ENCODE data around the gene ENTPD2.

- TF ChIP-seq CTCF (conservative IDR thresholded peaks at IDR 0.05) (no peak), ZFX (IDR thresholded peaks at IDR 0.05) (no peak)
Measured at GRCh38 chr9:137023583-137023991, 30.3 kb downstream of the ENTPD2 start.
